Suprapubic skin (tissue), 4 donors: ENCODE results near the gene CMSS1. TPM values are rescaled to one million over a fixed set of nuclear protein-coding genes. Genes with fewer than 3 reads are reported as not detected.
A peak's percentile ranks its signal among the peaks of the same experiment; 100 is the strongest.

Source experiments
- DNase-seq, 2 donors: peaks; one replicate each; pipeline ENCODE4 v3.0.0-alpha.2; 2019; ENCODE audit warnings: low spot score in 2 of 2
- H3K27ac ChIP-seq: fragments of 200-600 bp; sonication (generic); one replicate; pipeline ENCODE4 v1.5.1; 2019
- H3K27me3 ChIP-seq: fragments of 200-600 bp; sonication (generic); one replicate; pipeline ENCODE4 v1.5.1; 2019
- H3K36me3 ChIP-seq: fragments of 200-600 bp; sonication (generic); one replicate; pipeline ENCODE4 v1.5.1; 2019
- H3K4me1 ChIP-seq: fragments of 200-600 bp; sonication (generic); one replicate; pipeline ENCODE4 v1.5.1; 2019
- H3K4me3 ChIP-seq: fragments of 200-600 bp; sonication (generic); one replicate; pipeline ENCODE4 v1.5.1; 2019; ENCODE audit warnings: mild to moderate bottlenecking
- H3K9me3 ChIP-seq: fragments of 200-600 bp; sonication (generic); one replicate; pipeline ENCODE4 v1.5.1; 2019
- EP300 ChIP-seq: sonication (generic); formaldehyde crosslinking; IDR thresholded peaks from one replicate; pipeline ENCODE4 v1.6.1; 2017; ENCODE audit warnings: antibody characterized with exemption
- POLR2A ChIP-seq, 2 donors: fragments of 450-650 bp; IDR thresholded peaks; one replicate each; pipeline ENCODE4 v1.6.1; 2017; ENCODE audit warnings: antibody characterized with exemption in 2 of 2, mild to moderate bottlenecking in 2 of 2, moderate library complexity in 2 of 2
- POLR2AphosphoS5 ChIP-seq, 3 donors: sonication (generic); formaldehyde crosslinking; IDR thresholded peaks; one replicate each; pipeline ENCODE4 v1.6.1; 2017; ENCODE audit warnings: antibody characterized with exemption in 3 of 3
- WGBS: methylation state at CpG from one replicate; pipeline ENCODE4 v1.1.5; 2018; 5-methylcytosine and 5-hydroxymethylcytosine counted together
- total RNA-seq, 4 donors: library from RNA; depleted of rRNA; stranded (reverse); fragments of >200 nt; gene quantifications; one replicate each; pipeline ENCODE4 v1.1.0, GENCODE V29; 2016
- TF ChIP-seq, protein P1 (sequence below), 2 donors: fragments of 200-600 bp in 1 of 2; fragments of 450-650 bp in 1 of 2; sonication (generic) in 1 of 2; IDR thresholded peaks; one replicate each; pipeline ENCODE4 v1.5.1; 2016 to 2019; ENCODE audit warnings: antibody characterized with exemption in 2 of 2, mild to moderate bottlenecking in 1 of 2, moderate library complexity in 1 of 2

The CMSS1 gene
- total RNA-seq, 4 donors from 2014 or later: 13.2 to 17.1 (median 13.5) TPM

DNA sequence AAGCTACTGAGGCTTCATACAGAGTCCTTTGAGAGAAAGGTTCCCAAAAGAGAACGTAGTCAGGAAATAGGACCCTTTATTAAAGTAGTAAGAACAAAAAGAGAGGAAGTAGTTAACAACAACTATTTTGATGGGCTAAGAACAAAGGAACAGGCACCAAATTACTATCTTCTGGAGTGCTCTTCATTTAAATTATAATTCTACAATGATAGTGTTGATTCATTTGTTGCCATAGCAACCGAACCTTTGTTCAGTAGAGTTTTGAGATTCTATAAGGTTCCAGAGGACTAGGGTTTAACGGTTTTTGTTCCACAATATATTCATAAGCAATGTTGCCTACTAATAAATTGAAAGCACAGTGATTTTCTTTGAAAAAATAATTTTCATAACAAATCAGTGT is 78.8 kb downstream of the CMSS1 start:
- Histone ChIP-seq H3K4me3 (no peak overlapping the region), H3K27ac (no peak overlapping the region), H3K9me3 (no peaks in the 10 kb centered on the region), H3K36me3 (no peaks in the 10 kb centered on the region), H3K4me1 (peaks cover 10% of the 10 kb centered on the region), H3K27me3 (no peaks in the 10 kb centered on the region)
- TF ChIP-seq, protein P1, sequence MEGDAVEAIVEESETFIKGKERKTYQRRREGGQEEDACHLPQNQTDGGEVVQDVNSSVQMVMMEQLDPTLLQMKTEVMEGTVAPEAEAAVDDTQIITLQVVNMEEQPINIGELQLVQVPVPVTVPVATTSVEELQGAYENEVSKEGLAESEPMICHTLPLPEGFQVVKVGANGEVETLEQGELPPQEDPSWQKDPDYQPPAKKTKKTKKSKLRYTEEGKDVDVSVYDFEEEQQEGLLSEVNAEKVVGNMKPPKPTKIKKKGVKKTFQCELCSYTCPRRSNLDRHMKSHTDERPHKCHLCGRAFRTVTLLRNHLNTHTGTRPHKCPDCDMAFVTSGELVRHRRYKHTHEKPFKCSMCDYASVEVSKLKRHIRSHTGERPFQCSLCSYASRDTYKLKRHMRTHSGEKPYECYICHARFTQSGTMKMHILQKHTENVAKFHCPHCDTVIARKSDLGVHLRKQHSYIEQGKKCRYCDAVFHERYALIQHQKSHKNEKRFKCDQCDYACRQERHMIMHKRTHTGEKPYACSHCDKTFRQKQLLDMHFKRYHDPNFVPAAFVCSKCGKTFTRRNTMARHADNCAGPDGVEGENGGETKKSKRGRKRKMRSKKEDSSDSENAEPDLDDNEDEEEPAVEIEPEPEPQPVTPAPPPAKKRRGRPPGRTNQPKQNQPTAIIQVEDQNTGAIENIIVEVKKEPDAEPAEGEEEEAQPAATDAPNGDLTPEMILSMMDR (IDR thresholded peaks at IDR 0.05): no peak
- no peak for TF ChIP-seq POLR2AphosphoS5 (IDR thresholded peaks at IDR 0.05)
- TF ChIP-seq EP300: no peak
- no peak for TF ChIP-seq POLR2A (IDR thresholded peaks at IDR 0.05)
- no peak for DNase-seq
- 76% methylated on average over 3 of the region's 3 CpGs for WGBS

DNA sequence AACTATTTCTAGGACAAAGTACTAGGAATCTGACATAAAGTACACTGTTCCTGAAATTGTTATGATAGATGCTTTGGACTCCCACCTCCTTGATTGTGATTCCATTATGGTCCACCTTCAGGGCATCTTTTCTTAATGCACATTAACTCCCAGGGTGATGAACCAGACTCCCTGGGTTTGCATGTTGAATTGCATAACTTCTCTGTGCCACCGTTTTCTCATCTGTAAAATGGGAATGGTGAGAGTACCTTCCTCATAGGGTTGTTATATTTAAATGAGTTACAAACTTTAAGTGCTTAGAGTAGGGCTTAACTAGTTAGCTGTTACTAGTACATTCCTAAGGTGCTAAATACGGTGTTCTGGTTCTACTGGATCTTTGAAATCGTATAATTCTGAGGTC is 81.9 kb downstream of the CMSS1 start:
- 96% methylated on average over 3 of the region's 3 CpGs for WGBS
- H3K27ac ChIP-seq: no peak overlapping the region
- H3K4me3 ChIP-seq: no peak overlapping the region
- H3K36me3 ChIP-seq: no peaks in the 10 kb centered on the region
- TF ChIP-seq POLR2AphosphoS5 (IDR thresholded peaks at IDR 0.05) (no peak), POLR2A (IDR thresholded peaks at IDR 0.05) (no peak), EP300 (no peak)
- TF ChIP-seq, protein P1 (IDR thresholded peaks at IDR 0.05): no peak
- H3K4me1 ChIP-seq: peaks cover 30% of the 10 kb centered on the region
- H3K27me3 ChIP-seq: no peaks in the 10 kb centered on the region
- no peak for DNase-seq
- no peaks in the 10 kb centered on the region for H3K9me3 ChIP-seq

DNA sequence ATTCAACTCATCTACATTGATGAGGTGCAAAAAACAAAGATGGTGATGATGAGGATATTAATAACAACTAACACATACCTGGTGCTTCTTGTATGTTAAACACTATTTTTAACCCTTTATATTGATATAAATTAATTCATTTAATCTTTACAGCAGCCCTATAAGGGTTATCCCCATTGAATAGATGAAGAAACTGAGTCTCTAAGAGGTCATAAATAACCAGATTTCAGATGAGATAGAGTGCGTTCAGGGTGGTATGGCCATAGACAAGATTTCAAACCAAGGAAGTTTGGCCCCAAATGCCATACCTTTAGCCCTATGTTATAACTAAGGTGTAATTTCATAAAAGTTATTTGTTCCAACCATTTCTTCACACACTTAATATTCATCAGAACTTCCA is 82.6 kb downstream of the CMSS1 start:
- WGBS: 93% methylated on average over 1 of the region's 1 CpG
- no peak for DNase-seq
- H3K27me3 ChIP-seq: no peaks in the 10 kb centered on the region
- H3K9me3 ChIP-seq: no peaks in the 10 kb centered on the region
- H3K36me3 ChIP-seq: no peaks in the 10 kb centered on the region
- H3K27ac ChIP-seq: no peak overlapping the region
- TF ChIP-seq EP300: no peak
- TF ChIP-seq, protein P1 (IDR thresholded peaks at IDR 0.05): no peak
- no peak for TF ChIP-seq POLR2AphosphoS5 (IDR thresholded peaks at IDR 0.05)
- TF ChIP-seq POLR2A (IDR thresholded peaks at IDR 0.05): no peak
- no peak overlapping the region for H3K4me3 ChIP-seq
- H3K4me1 ChIP-seq: peaks cover 32% of the 10 kb centered on the region

DNA sequence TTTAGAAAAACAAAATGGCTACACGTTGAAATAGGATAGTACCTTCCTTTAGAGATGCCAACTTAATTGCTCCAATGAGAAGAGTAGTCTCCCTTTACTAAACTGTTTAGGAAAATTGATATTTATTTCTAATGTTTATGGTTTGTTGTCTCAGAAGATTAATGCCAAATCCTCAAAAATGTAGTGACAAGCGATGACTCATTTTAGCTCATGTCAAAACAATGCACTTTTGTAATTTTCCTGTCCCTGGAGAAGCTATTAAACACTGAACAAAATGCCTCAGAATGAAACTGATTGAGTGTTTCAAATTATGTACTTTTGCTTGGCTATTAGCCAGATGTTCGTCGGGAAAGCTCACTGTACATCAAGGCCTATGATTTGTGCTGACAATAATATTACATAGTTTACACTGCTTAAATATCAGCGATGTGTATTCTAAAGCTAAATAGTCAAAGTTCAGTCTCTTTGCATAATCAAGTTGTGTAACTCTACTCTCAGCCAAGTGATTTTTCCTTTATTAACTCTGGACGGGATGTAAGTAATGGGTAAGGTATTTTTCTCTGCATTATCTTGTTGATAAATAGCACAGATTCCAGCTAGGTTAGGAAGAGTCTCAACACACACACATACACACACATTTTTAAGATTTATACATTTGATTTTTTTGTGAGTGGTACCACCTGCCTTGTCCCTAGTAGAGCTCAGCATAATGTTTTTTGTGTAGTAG is 83.7 kb downstream of the CMSS1 start:
- no peaks in the 10 kb centered on the region for H3K9me3 ChIP-seq
- no peaks in the 10 kb centered on the region for H3K36me3 ChIP-seq
- TF ChIP-seq EP300 (no peak), POLR2AphosphoS5 (IDR thresholded peaks at IDR 0.05) (peak in 1 of 3 donors; percentile 60)
- H3K27me3 ChIP-seq: no peaks in the 10 kb centered on the region
- peaks cover 32% of the 10 kb centered on the region for H3K4me1 ChIP-seq
- peak overlapping the region; percentile 24 for H3K27ac ChIP-seq
- DNase-seq: no peak
- no peak overlapping the region for H3K4me3 ChIP-seq
- 11% methylated on average over 6 of the region's 6 CpGs for WGBS

DNA sequence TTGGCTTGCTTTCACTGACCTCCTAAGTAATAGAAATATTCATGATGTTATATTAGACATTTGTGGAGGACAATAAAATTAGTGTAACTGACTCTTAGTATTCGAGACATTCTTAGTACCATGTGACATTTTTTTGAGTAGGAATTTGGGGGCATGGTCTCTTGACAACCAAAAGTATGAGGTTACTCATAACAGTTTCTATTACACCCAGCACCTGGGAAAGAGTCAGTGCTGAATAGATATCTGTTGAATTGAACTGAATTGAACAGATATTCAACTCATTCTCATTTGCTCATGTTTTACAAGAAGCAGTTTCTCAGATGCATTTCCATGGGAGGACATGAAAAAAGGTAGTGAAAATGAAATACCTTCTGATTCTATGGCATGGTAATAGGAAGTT is 84.4 kb downstream of the CMSS1 start:
- Histone ChIP-seq H3K27ac (no peak overlapping the region), H3K9me3 (no peaks in the 10 kb centered on the region), H3K27me3 (no peaks in the 10 kb centered on the region), H3K36me3 (no peaks in the 10 kb centered on the region), H3K4me3 (no peak overlapping the region), H3K4me1 (peaks cover 32% of the 10 kb centered on the region)
- no peak for TF ChIP-seq POLR2AphosphoS5 (IDR thresholded peaks at IDR 0.05)
- TF ChIP-seq POLR2A (IDR thresholded peaks at IDR 0.05): no peak
- no peak for TF ChIP-seq EP300
- TF ChIP-seq, protein P1 (IDR thresholded peaks at IDR 0.05): no peak
- no peak for DNase-seq
- WGBS: 88% methylated on average over 1 of the region's 1 CpG
